GM12878 (cell line): ENCODE data around the gene PRSS8. TPM values are rescaled to one million over a fixed set of nuclear protein-coding genes. Genes with fewer than 3 reads are reported as not detected.
A peak's percentile ranks its signal among the peaks of the same experiment; 100 is the strongest.

Experiments used
- ATF2 ChIP-seq: IDR thresholded peaks from 2 replicates; pipeline ENCODE4 v1.6.1; 2012; ENCODE audit warnings: low read length, inconsistent platforms
- EP300 ChIP-seq, 2 experiments: fragments of 150-350 bp in 1 of 2; IDR thresholded peaks; 2 replicates each; pipeline ENCODE4 v1.6.1; 2011 to 2012; ENCODE audit warnings: low read depth in 2 of 2, low read length in 2 of 2, borderline replicate concordance in 1 of 2, improper control_type of control experiment in 1 of 2, inconsistent platforms in 1 of 2; ENCODE audit not compliant: control insufficient read depth in 1 of 2
- HDAC2 ChIP-seq: fragments of 200-600 bp; sonication (generic); IDR thresholded peaks from 2 replicates; pipeline ENCODE4 v1.6.1; 2017
- KAT2A ChIP-seq: conservative IDR thresholded peaks from 2 replicates; pipeline ENCODE4 v1.6.1; 2011; ENCODE audit warnings: low read depth, low read length; ENCODE audit not compliant: control insufficient read depth
- RELA ChIP-seq: fragments of 450-650 bp; IDR thresholded peaks from 2 replicates; pipeline ENCODE4 v1.8.0; 2014; ENCODE audit warnings: borderline replicate concordance; ENCODE audit not compliant: partially characterized antibody
- TARDBP ChIP-seq: IDR thresholded peaks from 2 replicates; pipeline ENCODE4 v1.6.1; 2016; ENCODE audit warnings: borderline replicate concordance
- TBL1XR1 ChIP-seq: IDR thresholded peaks from 2 replicates; pipeline ENCODE4 v1.6.1; 2012; ENCODE audit warnings: low read depth, low read length, improper control_type of control experiment
- TCF3 ChIP-seq: IDR thresholded peaks from 2 replicates; pipeline ENCODE4 v1.6.1; 2012; ENCODE audit warnings: low read depth, mild to moderate bottlenecking, low read length, borderline replicate concordance; ENCODE audit not compliant: insufficient read depth
- polyA plus RNA-seq, 11 experiments: library from polyadenylated mRNA; depleted of rRNA in 4 of 11; unstranded in 6 of 11; stranded (reverse) in 5 of 11; fragments of >200 nt; fragmentation: Nextera tagmentation in 4 of 11; fragmentation: Illumina TruSeq in 1 of 11; extraction: Ambion mirVana in 4 of 11; extraction: Trizol in 1 of 11; gene quantifications; 1 replicate in 1 of 11; 2 replicates in 10 of 11; pipeline versions ENCODE4 v1.2.1 to v1.2.3, GENCODE V29; 2011 to 2016; ENCODE audit warnings: inconsistent platforms in 2 of 11, missing spikeins in 2 of 11, low read depth in 1 of 11
- total RNA-seq, 4 experiments: library from RNA; depleted of rRNA in 3 of 4; stranded (reverse); fragments of >200 nt in 3 of 4; fragmentation: Illumina TruSeq in 1 of 4; extraction: Trizol in 1 of 4; gene quantifications; 2 replicates each; pipeline versions ENCODE4 v1.2.1 to v1.2.3, GENCODE V29; 2013 to 2021
- TF ChIP-seq, protein P1 (sequence below): fragments of 450-650 bp; IDR thresholded peaks from 2 replicates; pipeline ENCODE4 v1.6.1; 2016; ENCODE audit warnings: mild to moderate bottlenecking
- TF ChIP-seq, protein P2 (sequence below): IDR thresholded peaks from 2 replicates; pipeline ENCODE4 v1.6.1; 2011; ENCODE audit warnings: low read depth, low read length, improper control_type of control experiment, borderline replicate concordance

The PRSS8 gene
- total and polyA plus RNA-seq, 10 of the 15 experiments (the other 5 are each of a cell fraction or from before 2014, with no cell fraction given) = 0.33 to 0.58 TPM; not detected in 8

DNA sequence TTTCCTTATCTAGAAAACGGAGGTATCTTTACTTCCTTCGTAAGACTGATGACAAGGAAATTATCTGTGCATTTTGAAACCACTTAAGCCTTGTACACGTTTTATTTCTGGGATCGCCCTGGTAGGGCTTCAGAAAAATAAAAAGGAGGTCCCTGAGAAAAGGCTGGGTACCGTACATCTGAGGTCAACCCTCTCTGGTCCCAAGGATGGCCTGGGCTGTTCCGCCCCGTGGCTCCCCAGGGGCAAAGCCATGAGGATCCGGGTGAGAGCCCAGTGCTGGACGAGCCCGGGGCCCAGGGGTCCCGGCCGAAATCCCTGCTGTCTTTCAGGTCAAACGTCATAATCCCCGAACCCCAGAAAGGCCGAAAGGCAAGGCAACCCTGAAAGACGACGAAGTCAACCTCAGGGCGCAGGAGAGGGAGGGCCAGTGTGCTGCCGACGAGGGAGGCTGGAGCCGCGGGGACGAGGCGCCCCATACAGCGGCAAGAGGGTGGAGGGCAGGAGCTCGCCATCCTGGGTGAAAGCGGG is 43.8 kb upstream of the PRSS8 start (continued):
- TF ChIP-seq, protein P1, sequence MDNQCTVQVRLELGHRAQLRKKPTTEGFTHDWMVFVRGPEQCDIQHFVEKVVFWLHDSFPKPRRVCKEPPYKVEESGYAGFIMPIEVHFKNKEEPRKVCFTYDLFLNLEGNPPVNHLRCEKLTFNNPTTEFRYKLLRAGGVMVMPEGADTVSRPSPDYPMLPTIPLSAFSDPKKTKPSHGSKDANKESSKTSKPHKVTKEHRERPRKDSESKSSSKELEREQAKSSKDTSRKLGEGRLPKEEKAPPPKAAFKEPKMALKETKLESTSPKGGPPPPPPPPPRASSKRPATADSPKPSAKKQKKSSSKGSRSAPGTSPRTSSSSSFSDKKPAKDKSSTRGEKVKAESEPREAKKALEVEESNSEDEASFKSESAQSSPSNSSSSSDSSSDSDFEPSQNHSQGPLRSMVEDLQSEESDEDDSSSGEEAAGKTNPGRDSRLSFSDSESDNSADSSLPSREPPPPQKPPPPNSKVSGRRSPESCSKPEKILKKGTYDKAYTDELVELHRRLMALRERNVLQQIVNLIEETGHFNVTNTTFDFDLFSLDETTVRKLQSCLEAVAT = no peak
- TF ChIP-seq TBL1XR1 (no peak), TCF3 (0 out of 2 replicates have a peak, but pooled peaks have one; percentile 76), EP300 (IDR thresholded peaks at IDR 0.05; ENCODE audit: borderline replicate concordance in 1 of 2, control insufficient read depth in 1 of 2, low read depth in 2 of 2, low read length in 2 of 2) (no peak), KAT2A (no peak), TARDBP (0 out of 2 replicates have a peak, but pooled peaks have one; percentile 32), RELA (no peak), ATF2 (no peak), HDAC2 (no peak)
- TF ChIP-seq, protein P2, sequence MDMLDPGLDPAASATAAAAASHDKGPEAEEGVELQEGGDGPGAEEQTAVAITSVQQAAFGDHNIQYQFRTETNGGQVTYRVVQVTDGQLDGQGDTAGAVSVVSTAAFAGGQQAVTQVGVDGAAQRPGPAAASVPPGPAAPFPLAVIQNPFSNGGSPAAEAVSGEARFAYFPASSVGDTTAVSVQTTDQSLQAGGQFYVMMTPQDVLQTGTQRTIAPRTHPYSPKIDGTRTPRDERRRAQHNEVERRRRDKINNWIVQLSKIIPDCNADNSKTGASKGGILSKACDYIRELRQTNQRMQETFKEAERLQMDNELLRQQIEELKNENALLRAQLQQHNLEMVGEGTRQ = no peak
